Heart left ventricle (tissue), 16 donors: Measurements from ENCODE around the gene GAREM1. TPM values are rescaled to one million over a fixed set of nuclear protein-coding genes. Genes with fewer than 3 reads are reported as not detected.

Experiments
- ATAC-seq, 4 donors: fragments of 200-7000 bp; cut with Tn5 transposase; one replicate each; pipeline ENCODE4 v1.9.1; 2020 to 2022; ENCODE audit warnings: moderate library complexity in 4 of 4, mild to moderate bottlenecking in 3 of 4, moderate number of reproducible peaks in 1 of 4
- DNase-seq, 5 donors: peaks; one replicate each; pipeline ENCODE4 v3.0.0-alpha.2; 2020
- H3K27ac ChIP-seq, 12 donors: fragments of 200-600 bp; sonication (generic) in 4 of 12; one replicate each; pipeline versions ENCODE4 v1.5.0 to v1.8.0; 2016 to 2022; ENCODE audit warnings: mild to moderate bottlenecking in 2 of 12
- H3K27me3 ChIP-seq, 9 donors: fragments of 200-600 bp; sonication (generic) in 2 of 9; one replicate each; pipeline versions ENCODE4 v1.5.1 to v1.8.0; 2016 to 2022; ENCODE audit warnings: mild to moderate bottlenecking in 3 of 9
- H3K36me3 ChIP-seq, 9 donors: fragments of 200-600 bp; sonication (generic) in 2 of 9; one replicate each; pipeline versions ENCODE4 v1.5.0 to v1.8.0; 2018 to 2022; ENCODE audit warnings: mild to moderate bottlenecking in 2 of 9
- H3K4me1 ChIP-seq, 12 donors: fragments of 200-600 bp; sonication (generic) in 4 of 12; one replicate each; pipeline versions ENCODE4 v1.5.0 to v1.8.0; 2016 to 2022; ENCODE audit warnings: mild to moderate bottlenecking in 3 of 12
- H3K4me3 ChIP-seq, 12 donors: fragments of 200-600 bp; sonication (generic) in 4 of 12; one replicate each; pipeline versions ENCODE4 v1.5.0 to v1.8.0; 2017 to 2022; ENCODE audit warnings: mild to moderate bottlenecking in 9 of 12, moderate library complexity in 4 of 12
- H3K9me3 ChIP-seq, 12 donors: fragments of 200-600 bp; sonication (generic) in 4 of 12; one replicate each; pipeline versions ENCODE4 v1.5.0 to v1.8.0; 2016 to 2022; ENCODE audit warnings: mild to moderate bottlenecking in 1 of 12
- POLR2A ChIP-seq, 2 donors: fragments of 450-650 bp; IDR thresholded peaks; one replicate each; pipeline ENCODE4 v1.6.1; 2017; ENCODE audit warnings: antibody characterized with exemption in 2 of 2, mild to moderate bottlenecking in 2 of 2, moderate library complexity in 2 of 2
- whole genome bisulfite sequencing, 4 donors: extraction: QIAGEN DNeasy Blood & Tissue Kit in 2 of 4; methylation state at CpG; one replicate each; pipeline versions ENCODE4 v1.1.5 to v1.1.7; 2013 to 2018; 5-methylcytosine and 5-hydroxymethylcytosine counted together
- intact Hi-C, 10 donors: fragments of 100-400 bp; cut with DNase I; formaldehyde crosslinking; loops; one replicate each; pipeline versions ENCODE4 v1.11.1 to v1.14.2; 2022
- polyA plus RNA-seq, 2 donors: library from polyadenylated mRNA; stranded (reverse); fragments of 200-250 nt; gene quantifications; one replicate each; pipeline ENCODE4 v1.2.3, GENCODE V29; 2013
- total RNA-seq, 9 donors: library from RNA; depleted of rRNA in 2 of 9; stranded (reverse); fragments of >200 nt in 2 of 9; fragmentation: NEBNext Ultra II Directional in 3 of 9; extraction: Animal tissue kit (Norgen Biotek cat#: 25700) in 3 of 9; gene quantifications; one replicate each; pipeline versions ENCODE4 v1.1.0 to v1.2.4, GENCODE V29; 2016 to 2023
- TF ChIP-seq, protein P1 (sequence below), 12 donors: fragments of 200-600 bp; sonication (generic) in 4 of 12; IDR thresholded peaks; one replicate each; pipeline versions ENCODE4 v1.5.0 to v1.8.0; 2018 to 2022; ENCODE audit warnings: antibody characterized with exemption in 12 of 12, mild to moderate bottlenecking in 5 of 12
- donor health status: ischemic (EF 13 %, LVEDD 7.1; RV severe dilation, severe dysfunction).
- donor health status: healthy with polysubstance abuse.
- donor health status: DM: no; HTN: yes; CAD: no.
- donor health status: DM: no; HTN: no; CAD: no.
- donor health status: ischemic (EF 25% LVEDD 6.9; RV normal size, moderate dysfunction).
- donor health status: ischemic (EF 25% LVEDD 5.7; RV mildly dilated, moderate dysfunction).
- donor health status: healthy.
- donor health status: DM: yes; HTN: yes; CAD: no.
- donor health status: ischemic (EF 35%, LVEDD 5.7; RV mildly dilated, moderate dysfunction).
- donor health status: nonischemic (EF 11% LVEDD 7.7; RV severe dilation, severe dysfunction).
- donor health status: DM: yes; HTN: yes; CAD: no.
- donor health status: PGD.
- donor health status: ischemic (EF 29% LVEDD 5.4; RV normal size, mild dysfunction).
- donor health status: nonischemic (EF 23%, LVEDD 6.1; RV moderate dilation, normal function).

The GAREM1 gene
- total and polyA plus RNA-seq, 11 donors: 1.8 to 28.8 (median 13.0) TPM

- Histone ChIP-seq H3K27ac (no peak overlapping the region), H3K36me3 (no peaks in the 10 kb centered on the region), H3K4me1 (peaks cover 0 to 29% (median 9%) of the 10 kb centered on the region in 12 donors), H3K4me3 (no peak overlapping the region), H3K27me3 (no peaks in the 10 kb centered on the region), H3K9me3 (no peaks in the 10 kb centered on the region)
- no peak for TF ChIP-seq POLR2A (IDR thresholded peaks at IDR 0.05)
- TF ChIP-seq, protein P1, sequence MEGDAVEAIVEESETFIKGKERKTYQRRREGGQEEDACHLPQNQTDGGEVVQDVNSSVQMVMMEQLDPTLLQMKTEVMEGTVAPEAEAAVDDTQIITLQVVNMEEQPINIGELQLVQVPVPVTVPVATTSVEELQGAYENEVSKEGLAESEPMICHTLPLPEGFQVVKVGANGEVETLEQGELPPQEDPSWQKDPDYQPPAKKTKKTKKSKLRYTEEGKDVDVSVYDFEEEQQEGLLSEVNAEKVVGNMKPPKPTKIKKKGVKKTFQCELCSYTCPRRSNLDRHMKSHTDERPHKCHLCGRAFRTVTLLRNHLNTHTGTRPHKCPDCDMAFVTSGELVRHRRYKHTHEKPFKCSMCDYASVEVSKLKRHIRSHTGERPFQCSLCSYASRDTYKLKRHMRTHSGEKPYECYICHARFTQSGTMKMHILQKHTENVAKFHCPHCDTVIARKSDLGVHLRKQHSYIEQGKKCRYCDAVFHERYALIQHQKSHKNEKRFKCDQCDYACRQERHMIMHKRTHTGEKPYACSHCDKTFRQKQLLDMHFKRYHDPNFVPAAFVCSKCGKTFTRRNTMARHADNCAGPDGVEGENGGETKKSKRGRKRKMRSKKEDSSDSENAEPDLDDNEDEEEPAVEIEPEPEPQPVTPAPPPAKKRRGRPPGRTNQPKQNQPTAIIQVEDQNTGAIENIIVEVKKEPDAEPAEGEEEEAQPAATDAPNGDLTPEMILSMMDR (IDR thresholded peaks at IDR 0.05): no peak
- intact Hi-C loops: loop anchor here in 3 of 10 donors (10.0 kb wide), 1 partner anchor 75 kb away; no protein-coding TSS in a partner anchor
- 52 to 70% (median 62%) methylated on average over 4 of the region's 4 CpGs for WGBS, 4 donors
- ATAC-seq: peak; percentile 76 to 87 (median 84)
- peak; percentile 57 to 81 (median 74) for DNase-seq
Measured at GRCh38 chr18:32389858-32390257, 80.8 kb downstream of the GAREM1 start.

DNA sequence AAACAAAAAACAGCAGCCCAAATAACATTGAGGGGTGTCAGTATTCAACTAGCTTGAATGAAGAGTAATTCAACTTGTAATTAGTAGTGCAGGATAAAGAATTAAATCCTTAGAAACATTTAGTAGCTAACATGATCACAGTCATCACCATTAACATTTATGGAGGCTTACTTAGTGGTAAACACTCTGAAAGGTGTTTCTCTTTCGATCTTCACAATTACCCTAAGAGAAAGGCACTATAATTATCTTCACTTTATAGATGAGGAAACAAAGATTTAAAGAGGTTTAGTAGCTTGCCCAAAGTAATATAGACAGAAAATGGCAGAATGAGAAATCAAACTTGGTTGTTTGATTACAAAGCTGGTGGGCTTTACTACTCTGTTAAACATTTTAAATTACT is 81.5 kb downstream of the GAREM1 start:
- no peak for ATAC-seq
- no peak overlapping the region for H3K27ac ChIP-seq
- H3K4me1 ChIP-seq: peaks cover 0 to 29% (median 9%) of the 10 kb centered on the region in 12 donors

DNA sequence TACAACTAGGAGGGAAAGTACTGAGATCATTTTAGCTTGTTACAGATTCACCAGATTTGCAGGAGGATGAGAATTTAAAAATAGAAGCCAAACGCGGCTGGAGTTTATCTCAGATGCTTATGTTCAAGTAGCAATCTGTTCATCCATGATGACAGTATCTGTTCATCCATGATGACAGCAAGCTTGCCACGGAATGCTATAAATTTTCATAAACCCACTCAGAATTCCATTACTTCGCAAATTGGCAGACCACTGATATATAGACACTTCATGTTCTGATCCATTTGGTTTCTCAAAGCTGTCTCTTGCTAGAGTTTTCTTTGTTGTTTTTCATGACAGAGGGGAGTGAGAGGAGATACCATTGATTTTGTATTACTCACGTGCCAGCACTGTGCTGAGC is 84.2 kb downstream of the GAREM1 start:
- H3K27me3 ChIP-seq: no peaks in the 10 kb centered on the region
- no peaks in the 10 kb centered on the region for H3K36me3 ChIP-seq
- H3K4me3 ChIP-seq: no peak overlapping the region
- peak overlapping the region in 1 of 12 donors; percentile 1 for H3K27ac ChIP-seq
- peaks cover 0 to 40% (median 19%) of the 10 kb centered on the region in 12 donors for H3K4me1 ChIP-seq
- H3K9me3 ChIP-seq: no peaks in the 10 kb centered on the region
- intact Hi-C loops: loop anchor here in 3 of 10 donors (10.0 kb wide), 1 partner anchor 78 kb away; no protein-coding TSS in a partner anchor
- ATAC-seq (no peak), DNase-seq (no peak)
- TF ChIP-seq POLR2A (IDR thresholded peaks at IDR 0.05): no peak
- TF ChIP-seq, protein P1 (IDR thresholded peaks at IDR 0.05): no peak
- 47 to 58% (median 48%) methylated on average over 5 of the region's 5 CpGs for WGBS, 4 donors

More for the DNA sequence above, 81.5 kb downstream of the GAREM1 start:
- no peak overlapping the region for H3K4me3 ChIP-seq
- intact Hi-C loops: loop anchor here in 3 of 10 donors (10.0 kb wide), 1 partner anchor 76 kb away; no protein-coding TSS in a partner anchor
- DNase-seq: no peak
- no peaks in the 10 kb centered on the region for H3K9me3 ChIP-seq
- H3K36me3 ChIP-seq: no peaks in the 10 kb centered on the region
- no peaks in the 10 kb centered on the region for H3K27me3 ChIP-seq
- no peak for TF ChIP-seq POLR2A (IDR thresholded peaks at IDR 0.05)
- TF ChIP-seq, protein P1 (IDR thresholded peaks at IDR 0.05): no peak
- 79 to 95% (median 81%) methylated on average over 1 of the region's 1 CpG for WGBS, 4 donors

- Histone ChIP-seq H3K27ac (peak overlapping the region in 6 of 12 donors; percentile 3 to 53 (median 22)), H3K27me3 (no peaks in the 10 kb centered on the region), H3K9me3 (no peaks in the 10 kb centered on the region), H3K36me3 (no peaks in the 10 kb centered on the region), H3K4me1 (peaks cover 0 to 48% (median 24%) of the 10 kb centered on the region in 12 donors), H3K4me3 (no peak overlapping the region)
- ATAC-seq (peak; percentile 55 to 75 (median 68)), DNase-seq (no peak)
- no peak for TF ChIP-seq POLR2A (IDR thresholded peaks at IDR 0.05)
- TF ChIP-seq, protein P1 (IDR thresholded peaks at IDR 0.05): no peak
- WGBS, 4 donors: 46 to 55% (median 49%) methylated on average over 4 of the region's 4 CpGs
- intact Hi-C loops: loop anchor here in 3 of 10 donors (10.0 kb wide), 1 partner anchor 82 kb away; no protein-coding TSS in a partner anchor
Measured at GRCh38 chr18:32383050-32383819, 87.4 kb downstream of the GAREM1 start.
